ENCODE results near the gene SIL1.
"Not testable (repeated sequence)": the region's sequence is repeated elsewhere in the genome, so short reads cannot be mapped to it uniquely, and the experiment has no call there.

Gene SIL1

GRCh38 chr5:139019211-139019610, 179.0 kb downstream of the SIL1 start:
- no peak for DNase-seq

- DNase-seq: no peak
These were observed 180.5 kb downstream of the SIL1 start for GRCh38 chr5:139017624-139018023.

- DNase-seq: no peak
These were observed 182.0 kb downstream of the SIL1 start for GRCh38 chr5:139016186-139016585.

GRCh38 chr5:139014726-139015125, 183.4 kb downstream of the SIL1 start:
- no peak for DNase-seq

GRCh38 chr5:139012176-139012575, 186.0 kb downstream of the SIL1 start:
- no peak for DNase-seq

GRCh38 chr5:139011156-139011555, 187.0 kb downstream of the SIL1 start:
- DNase-seq: not testable (repeated sequence)

GRCh38 chr5:139004374-139005307, 193.5 kb downstream of the SIL1 start:
- DNase-seq: no peak

GRCh38 chr5:138999674-139000073, 198.5 kb downstream of the SIL1 start:
- no peak for DNase-seq

GRCh38 chr5:138998521-138998920, 199.6 kb downstream of the SIL1 start:
- no peak for DNase-seq

- no peak for DNase-seq
These were observed 202.0 kb downstream of the SIL1 start for GRCh38 chr5:138996120-138996519.

- no peak for DNase-seq
These were observed 207.1 kb downstream of the SIL1 start for GRCh38 chr5:138990986-138991590.

- DNase-seq: no peak
These were observed 208.4 kb downstream of the SIL1 start for GRCh38 chr5:138989720-138990119.

GRCh38 chr5:138986186-138986800, 211.9 kb downstream of the SIL1 start:
- no peak for DNase-seq

GRCh38 chr5:138985683-138986082, 212.5 kb downstream of the SIL1 start:
- DNase-seq: no peak

GRCh38 chr5:138985256-138985655, 212.9 kb downstream of the SIL1 start:
- DNase-seq: no peak

- no peak for DNase-seq
These were observed 214.2 kb downstream of the SIL1 start for GRCh38 chr5:138983984-138984383.

GRCh38 chr5:138981586-138981985, 216.6 kb downstream of the SIL1 start:
- DNase-seq: no peak

GRCh38 chr5:138981131-138981530, 217.0 kb downstream of the SIL1 start:
- no peak for DNase-seq

GRCh38 chr5:138980441-138980840, 217.7 kb downstream of the SIL1 start:
- no peak for DNase-seq

- no peak for DNase-seq
These were observed 218.4 kb downstream of the SIL1 start for GRCh38 chr5:138979684-138980280.

GRCh38 chr5:138978581-138978980, 219.6 kb downstream of the SIL1 start:
- no peak for DNase-seq

GRCh38 chr5:138978080-138978479, 220.1 kb downstream of the SIL1 start:
- DNase-seq: no peak

- DNase-seq: no peak
These were observed 222.9 kb downstream of the SIL1 start for GRCh38 chr5:138975098-138975847.

All from NCI-H1930 (cell line).